Fibroblast of skin of back (primary cell): Measurements from ENCODE around the gene FFAR1.
"Not testable (repeated sequence)": the region's sequence is repeated elsewhere in the genome, so short reads cannot be mapped to it uniquely, and the experiment has no call there.

Experiments
- DNase-seq: peaks from one replicate; pipeline ENCODE4 v3.0.0-alpha.2; 2013

Gene FFAR1

DNA sequence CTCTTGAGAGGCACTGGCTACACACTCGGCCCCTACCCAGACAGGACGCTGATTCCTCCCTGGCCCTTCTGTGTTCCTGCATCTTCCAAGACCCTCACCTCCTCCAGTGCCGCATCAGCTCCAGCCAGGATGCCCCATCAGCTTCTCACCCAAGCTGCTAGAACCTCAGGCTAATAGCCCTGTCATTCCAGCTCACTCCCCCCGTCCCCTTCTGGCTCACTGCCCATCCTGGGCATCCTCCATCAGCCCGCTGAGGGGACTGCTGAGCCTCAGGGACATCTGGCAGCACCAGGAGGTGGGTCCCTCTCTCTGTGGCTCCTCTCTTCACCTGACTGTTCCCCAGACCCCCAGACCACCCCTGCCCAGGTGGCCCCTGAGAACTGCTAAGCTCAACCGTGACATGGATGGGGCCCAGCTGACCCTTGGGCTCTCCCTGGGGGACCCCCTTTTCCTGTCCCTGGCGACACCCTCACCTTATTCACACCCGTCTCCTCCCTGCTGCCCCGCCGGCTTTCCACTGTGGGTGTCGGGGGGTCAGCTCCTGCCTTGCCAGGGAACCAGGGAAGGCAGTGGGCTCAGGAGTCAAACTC lies 15.4 kb downstream of the FFAR1 start:
- no peak for DNase-seq

- DNase-seq: no peak
These were observed 16.2 kb downstream of the FFAR1 start for GRCh38 chr19:35363711-35364425.

DNA sequence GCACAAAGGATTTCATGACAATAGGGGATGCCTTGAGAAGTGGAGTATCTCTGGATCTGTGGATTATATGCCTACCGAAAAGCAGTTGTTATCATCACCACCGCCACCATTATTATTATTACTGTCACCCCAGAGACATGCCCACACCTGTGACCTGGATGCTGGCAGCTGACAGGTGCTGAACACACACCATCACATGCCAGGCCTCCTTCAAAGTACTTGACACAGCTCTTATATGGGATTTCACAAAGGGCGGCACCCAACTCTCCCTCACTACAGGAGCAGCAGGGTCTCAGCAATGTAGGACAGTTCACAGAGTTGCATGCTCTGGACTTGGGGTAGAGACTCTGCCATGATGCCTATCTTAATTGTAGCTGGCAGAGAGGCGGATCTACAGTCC lies 17.6 kb downstream of the FFAR1 start:
- DNase-seq: no peak

DNA sequence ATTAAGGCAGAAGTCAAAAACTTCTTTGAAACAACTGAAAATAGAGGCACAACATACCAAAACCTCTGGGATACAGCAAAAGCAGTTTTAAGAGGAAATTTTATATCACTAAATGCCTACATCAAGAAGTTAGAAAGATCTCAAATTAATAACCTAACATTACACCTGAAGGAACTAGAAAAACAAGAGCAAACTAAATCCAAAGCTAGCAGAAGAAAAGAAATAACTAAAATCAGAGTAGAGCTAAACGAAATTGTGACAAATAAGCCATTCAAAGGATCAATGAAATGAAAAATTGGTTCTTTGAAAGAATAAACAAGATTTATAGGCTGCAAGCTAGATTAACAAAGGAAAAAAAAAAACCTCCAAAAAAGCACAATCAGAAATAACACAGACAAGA lies 20.7 kb downstream of the FFAR1 start:
- no peak for DNase-seq

DNA sequence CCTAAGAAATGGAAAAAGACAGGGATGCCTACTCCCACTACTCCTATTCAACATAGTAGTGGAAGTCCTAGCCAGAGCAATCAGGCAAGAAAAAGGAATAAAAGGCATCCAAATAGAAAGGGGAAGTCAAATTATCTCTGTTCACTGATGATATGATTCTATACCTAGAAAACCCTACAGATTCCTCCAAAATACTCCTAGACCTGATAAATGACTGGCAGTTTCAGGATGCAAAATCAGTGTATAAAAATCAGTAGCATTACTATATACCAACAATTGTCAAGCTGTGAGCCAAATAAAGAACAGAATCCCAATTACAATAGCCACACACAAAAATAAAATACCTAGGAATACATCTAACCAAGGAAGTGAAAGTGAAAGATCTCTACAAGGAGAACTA lies 21.8 kb downstream of the FFAR1 start:
- DNase-seq: no peak

- DNase-seq: no peak
These were observed 23.0 kb downstream of the FFAR1 start, which contains the start of gene GPR42 for GRCh38 chr19:35370722-35371121. GPR42 (plus strand) TSS chr19:35371068; CDS start chr19:35371360, 292 bp downstream.

DNA sequence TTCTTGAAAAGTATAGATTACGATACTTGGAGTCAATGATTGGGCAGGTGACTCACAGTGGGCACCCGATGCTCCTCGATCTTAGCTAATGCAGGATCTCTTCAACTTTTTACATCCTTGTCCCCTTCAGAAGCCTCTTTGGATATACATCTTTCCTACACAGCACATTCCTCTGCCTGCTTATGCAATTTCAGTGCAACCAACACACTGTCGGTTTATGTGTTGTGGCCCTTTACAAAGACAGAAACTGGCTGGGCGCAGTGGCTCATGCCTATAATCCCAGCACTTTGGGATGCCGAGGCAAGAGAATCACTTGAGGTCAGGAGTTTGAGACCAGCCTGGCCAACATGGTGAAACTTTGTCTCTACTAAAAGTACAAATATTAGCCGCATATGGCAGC lies 25.8 kb downstream of the FFAR1 start:
- DNase-seq: no peak

DNA sequence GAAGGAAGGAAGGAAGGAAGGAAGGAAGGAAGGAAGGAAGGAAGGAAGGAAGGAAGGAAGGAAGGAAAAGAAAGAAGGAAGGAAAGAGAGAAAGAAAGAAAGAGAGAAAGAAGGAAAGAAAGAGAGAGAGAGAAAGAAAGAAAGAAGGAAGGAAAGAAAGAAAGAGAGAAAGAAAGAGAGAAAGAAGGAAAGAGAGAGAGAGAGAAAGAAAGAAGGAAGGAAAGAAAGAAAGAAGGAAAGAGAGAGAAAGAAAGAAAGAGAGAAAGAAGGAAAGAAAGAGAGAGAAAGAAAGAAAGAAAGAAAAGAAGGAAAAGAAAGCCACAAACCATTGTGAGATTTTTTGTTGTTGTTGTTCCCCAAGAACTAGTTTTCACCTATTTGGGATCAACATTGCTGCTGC lies 26.3 kb downstream of the FFAR1 start:
- DNase-seq: not testable (repeated sequence)

DNA sequence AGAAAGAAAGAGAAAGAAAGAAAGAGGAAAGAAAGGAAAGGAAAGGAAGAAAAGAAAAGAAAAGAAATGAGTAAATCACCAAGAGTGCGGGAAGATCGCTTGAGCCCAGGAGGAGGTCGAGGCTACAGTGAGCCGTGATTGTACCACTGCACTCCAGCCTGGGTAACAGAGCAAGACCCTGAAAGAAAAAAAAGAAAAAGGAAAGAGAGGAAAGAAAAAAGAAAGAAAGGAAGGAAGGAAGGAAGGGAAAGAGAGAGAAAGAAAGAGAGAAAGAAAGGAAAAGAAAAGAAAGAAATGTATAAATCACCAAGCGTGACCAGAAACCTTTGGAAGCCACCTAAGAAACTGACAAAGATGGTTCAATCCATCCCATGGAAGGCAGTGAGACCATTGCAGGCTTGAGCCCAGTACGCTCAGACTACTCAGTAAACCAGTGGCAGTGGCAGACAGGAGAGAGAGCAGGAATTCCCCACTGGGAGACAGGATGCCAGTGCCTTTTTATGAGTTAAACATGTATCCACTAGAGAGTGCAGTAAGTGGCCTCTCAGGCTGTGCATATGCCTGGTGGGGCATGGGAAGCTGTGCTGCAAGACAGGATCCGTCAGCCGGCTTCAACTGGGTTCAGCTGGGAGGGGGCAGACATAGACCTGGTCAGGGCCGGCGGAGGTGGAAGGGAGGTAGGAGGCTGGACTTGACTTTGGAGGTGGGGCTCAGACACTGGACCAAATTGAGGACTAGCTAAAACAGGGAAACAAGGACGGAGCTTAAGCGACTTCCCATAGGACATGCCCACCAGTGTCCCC lies 28.0 kb downstream of the FFAR1 start:
- no peak for DNase-seq

GRCh38 chr19:35377656-35378055 lies 30.0 kb downstream of the FFAR1 start:
- no peak for DNase-seq

DNA sequence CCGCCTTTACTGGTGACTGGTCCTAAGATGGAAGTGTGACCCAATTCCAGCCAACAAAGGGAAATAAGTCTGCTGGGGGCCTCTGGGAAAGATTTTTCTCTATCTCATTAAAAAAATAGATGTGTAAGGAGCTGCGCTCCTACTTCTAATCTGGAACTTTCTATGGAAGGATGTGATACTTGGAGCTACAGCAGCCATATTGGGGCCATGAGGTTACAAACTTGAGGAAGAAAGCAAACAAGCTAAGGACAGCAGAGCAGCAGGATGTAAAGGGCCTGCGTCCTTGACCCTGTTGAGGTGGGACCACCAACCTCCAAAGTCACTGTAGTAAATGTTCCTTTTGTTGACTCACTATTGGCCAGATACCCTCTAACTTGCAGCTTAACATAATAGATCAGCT lies 30.7 kb downstream of the FFAR1 start:
- no peak for DNase-seq

DNA sequence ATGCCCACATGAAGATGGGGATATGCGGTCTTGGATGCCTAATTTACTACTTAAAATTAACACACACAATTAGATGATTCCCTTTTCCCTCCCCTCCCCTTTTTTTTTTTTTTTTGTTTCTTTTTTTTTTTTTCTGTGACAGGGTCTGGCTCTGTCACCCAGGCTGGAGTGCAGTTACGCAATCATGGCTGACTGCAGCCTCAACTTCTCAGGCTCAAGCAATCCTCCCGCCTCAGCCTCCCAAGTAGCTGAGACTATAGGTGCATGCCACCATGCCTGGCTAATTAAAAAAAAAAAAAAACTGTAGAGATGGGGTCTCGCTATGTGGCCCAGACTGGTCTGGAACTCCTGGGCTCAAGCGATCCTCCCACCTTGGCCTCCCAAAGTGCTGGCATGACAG lies 31.8 kb downstream of the FFAR1 start:
- DNase-seq: not testable (repeated sequence)

DNA sequence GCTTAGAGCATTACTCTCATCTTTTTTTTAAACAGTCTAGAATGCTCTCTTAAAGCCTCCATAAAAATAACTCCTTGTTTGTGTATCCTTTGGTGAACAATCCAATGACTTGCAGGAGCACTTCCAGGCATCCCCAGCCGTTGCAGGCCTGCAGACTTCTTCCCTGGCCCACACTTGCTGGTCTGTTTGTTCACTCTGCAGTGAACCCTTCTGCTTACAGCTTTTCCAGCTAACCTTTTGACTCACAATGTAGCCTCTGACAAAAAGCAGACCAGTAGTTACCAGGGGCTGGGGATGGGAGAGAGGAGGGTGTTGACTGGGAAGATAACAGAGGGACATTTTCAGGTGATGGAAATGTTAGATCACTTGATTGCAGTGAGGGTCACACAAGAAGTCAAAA lies 32.3 kb downstream of the FFAR1 start:
- no peak for DNase-seq

DNA sequence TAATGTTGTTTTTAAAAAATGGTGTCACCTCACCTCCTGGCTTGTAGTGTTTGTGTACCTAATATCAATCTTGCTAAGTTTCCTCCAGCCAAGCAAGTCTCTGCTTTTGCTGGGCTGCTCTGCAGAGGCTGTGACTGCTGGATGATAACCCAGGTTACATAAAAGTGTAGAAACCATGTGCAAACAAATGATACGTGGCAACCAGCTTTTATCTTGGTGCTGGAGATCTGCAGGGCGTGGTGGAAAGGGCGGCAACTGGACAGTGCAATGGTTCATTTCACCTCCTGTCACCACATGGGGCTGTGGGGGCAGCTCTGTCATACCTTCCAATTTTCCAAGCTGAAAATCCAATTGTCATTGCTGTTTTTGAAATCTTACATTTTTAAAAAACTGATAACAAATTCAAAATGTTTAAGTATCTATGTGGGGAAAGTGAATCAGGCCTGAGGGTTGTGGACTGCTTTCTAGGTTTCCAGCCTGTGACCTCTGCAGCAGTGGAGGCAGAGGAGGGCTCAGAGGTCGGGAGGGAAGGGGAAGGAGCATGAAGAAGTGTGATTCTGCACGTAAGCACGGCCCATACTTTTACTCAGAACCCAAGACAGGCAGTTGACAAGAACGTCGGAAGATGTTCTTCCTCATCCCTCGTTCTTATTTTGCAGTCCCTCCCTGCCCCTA lies 32.9 kb downstream of the FFAR1 start:
- no peak for DNase-seq

GRCh38 chr19:35381318-35381717 lies 33.6 kb downstream of the FFAR1 start:
- no peak for DNase-seq

GRCh38 chr19:35381926-35382325 lies 34.2 kb downstream of the FFAR1 start:
- no peak for DNase-seq

- no peak for DNase-seq
These were observed 35.8 kb downstream of the FFAR1 start for GRCh38 chr19:35383536-35383935.

DNA sequence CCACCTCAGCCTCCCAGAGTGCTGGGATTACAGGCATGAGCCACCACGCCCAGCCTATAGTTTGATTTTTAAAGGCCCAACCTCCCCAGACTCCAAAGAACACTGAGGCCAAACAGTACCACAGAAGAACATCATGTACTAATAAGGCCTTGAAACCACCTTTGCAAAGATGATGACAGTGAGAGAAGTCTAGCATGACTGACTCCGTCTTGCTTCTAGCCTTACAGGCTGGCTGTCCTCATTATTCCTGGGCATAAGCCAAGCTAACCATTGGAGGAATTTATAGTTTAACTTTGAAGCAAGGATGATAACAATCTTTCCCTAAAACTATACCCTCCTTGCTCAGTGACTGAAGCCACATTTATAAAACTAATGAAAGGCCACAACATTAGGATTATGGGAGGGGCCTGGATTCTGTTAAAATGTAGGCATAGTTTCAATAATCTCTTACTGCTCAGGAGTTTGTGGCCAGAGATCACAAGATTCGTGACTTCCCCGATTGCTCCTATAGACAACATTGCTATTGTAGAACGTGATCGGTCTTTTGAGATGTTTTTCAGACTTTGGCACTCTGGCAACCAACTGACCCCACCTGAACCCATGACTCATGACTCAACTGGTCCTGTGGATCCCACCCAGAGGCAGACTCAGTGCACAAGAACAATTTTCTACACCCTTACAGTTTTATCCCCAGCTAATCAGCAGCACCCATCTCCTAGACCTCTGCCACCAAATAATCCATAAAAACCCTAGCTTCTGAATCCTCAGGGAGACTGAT lies 40.8 kb downstream of the FFAR1 start:
- DNase-seq: no peak

GRCh38 chr19:35389192-35389861 lies 41.6 kb downstream of the FFAR1 start:
- DNase-seq: no peak

- no peak for DNase-seq
These were observed 45.3 kb downstream of the FFAR1 start for GRCh38 chr19:35392742-35393715.
